Measurements from ENCODE around the gene CFLAR.

- TF ChIP-seq, protein P1, sequence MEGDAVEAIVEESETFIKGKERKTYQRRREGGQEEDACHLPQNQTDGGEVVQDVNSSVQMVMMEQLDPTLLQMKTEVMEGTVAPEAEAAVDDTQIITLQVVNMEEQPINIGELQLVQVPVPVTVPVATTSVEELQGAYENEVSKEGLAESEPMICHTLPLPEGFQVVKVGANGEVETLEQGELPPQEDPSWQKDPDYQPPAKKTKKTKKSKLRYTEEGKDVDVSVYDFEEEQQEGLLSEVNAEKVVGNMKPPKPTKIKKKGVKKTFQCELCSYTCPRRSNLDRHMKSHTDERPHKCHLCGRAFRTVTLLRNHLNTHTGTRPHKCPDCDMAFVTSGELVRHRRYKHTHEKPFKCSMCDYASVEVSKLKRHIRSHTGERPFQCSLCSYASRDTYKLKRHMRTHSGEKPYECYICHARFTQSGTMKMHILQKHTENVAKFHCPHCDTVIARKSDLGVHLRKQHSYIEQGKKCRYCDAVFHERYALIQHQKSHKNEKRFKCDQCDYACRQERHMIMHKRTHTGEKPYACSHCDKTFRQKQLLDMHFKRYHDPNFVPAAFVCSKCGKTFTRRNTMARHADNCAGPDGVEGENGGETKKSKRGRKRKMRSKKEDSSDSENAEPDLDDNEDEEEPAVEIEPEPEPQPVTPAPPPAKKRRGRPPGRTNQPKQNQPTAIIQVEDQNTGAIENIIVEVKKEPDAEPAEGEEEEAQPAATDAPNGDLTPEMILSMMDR (conservative IDR thresholded peaks at IDR 0.05; ENCODE audit: low read length) = no peak
- TF ChIP-seq EZH2phosphoT487 (IDR thresholded peaks at IDR 0.05; ENCODE audit: borderline replicate concordance) = no peak
Observed at GRCh38 chr2:201100497-201100896, 15.5 kb upstream of the CFLAR start.

Measured in Loucy (cell line).